Smooth muscle cell (in vitro differentiated cells): ENCODE results near the gene ME3. TPM values are rescaled to one million over a fixed set of nuclear protein-coding genes. Genes with fewer than 3 reads are reported as not detected.

Source experiments
- DNase-seq: peaks from one replicate; lab custom pipeline; 2025; ENCODE audit not compliant: unreplicated experiment; lab: John Stamatoyannopoulos, UW
- H2AFZ ChIP-seq: fragments of 200-600 bp; sonication (generic); 2 replicates; pipeline ENCODE4 v1.6.0; 2016; ENCODE audit warnings: antibody characterized with exemption, low read depth, mild to moderate bottlenecking
- H3F3A ChIP-seq: fragments of 200-600 bp; sonication (generic); 2 replicates; pipeline ENCODE4 v1.6.0; 2017; ENCODE audit warnings: antibody characterized with exemption, low read depth
- H3K27ac ChIP-seq: fragments of 200-600 bp; sonication (generic); 2 replicates; pipeline ENCODE4 v1.5.1; 2016; ENCODE audit warnings: low read depth, mild to moderate bottlenecking
- H3K27me3 ChIP-seq: fragments of 200-600 bp; sonication (generic); 2 replicates; pipeline ENCODE4 v1.6.1; 2016; ENCODE audit warnings: low read depth, mild to moderate bottlenecking
- H3K36me3 ChIP-seq: fragments of 200-600 bp; sonication (generic); 2 replicates; pipeline ENCODE4 v1.5.1; 2016; ENCODE audit warnings: low read depth
- H3K4me1 ChIP-seq: fragments of 200-600 bp; sonication (generic); 2 replicates; pipeline ENCODE4 v1.5.1; 2016; ENCODE audit warnings: low read depth
- H3K4me2 ChIP-seq: fragments of 200-600 bp; sonication (generic); 2 replicates; pipeline ENCODE4 v1.6.0; 2016; ENCODE audit warnings: mild to moderate bottlenecking
- H3K4me3 ChIP-seq: fragments of 200-600 bp; sonication (generic); 2 replicates; pipeline ENCODE4 v1.5.1; 2016; ENCODE audit warnings: mild to moderate bottlenecking
- H3K79me2 ChIP-seq: fragments of 200-600 bp; sonication (generic); 2 replicates; pipeline ENCODE4 v1.6.0; 2016; ENCODE audit warnings: low read depth, mild to moderate bottlenecking
- H3K9ac ChIP-seq: fragments of 200-600 bp; sonication (generic); 2 replicates; pipeline ENCODE4 v1.6.0; 2016; ENCODE audit warnings: low read depth
- H3K9me3 ChIP-seq: fragments of 200-600 bp; sonication (generic); replicated peaks from 2 replicates; pipeline ENCODE4 v1.5.1; 2016; ENCODE audit warnings: low read depth
- H4K20me1 ChIP-seq: fragments of 200-600 bp; sonication (generic); 2 replicates; pipeline ENCODE4 v1.6.0; 2016; ENCODE audit warnings: low read depth
- CTCF ChIP-seq: fragments of 200-600 bp; sonication (generic); IDR thresholded peaks from 2 replicates; pipeline ENCODE4 v1.5.1; 2017; ENCODE audit warnings: borderline replicate concordance, mild to moderate bottlenecking, antibody characterized with exemption; ENCODE audit not compliant: insufficient read depth, poor library complexity, severe bottlenecking
- WGBS: methylation state at CpG from one replicate; pipeline ENCODE4 v1.1.7; 2016; ENCODE audit warnings: low lambda C conversion rate; 5-methylcytosine and 5-hydroxymethylcytosine counted together
- polyA plus RNA-seq: library from polyadenylated mRNA; unstranded; fragments of >200 nt; fragmentation: Nextera tagmentation; extraction: Ambion mirVana; gene quantifications from 2 replicates; pipeline ENCODE4 v1.2.1, GENCODE V29; 2016
- total RNA-seq: library from RNA; depleted of rRNA; stranded (reverse); fragments of >200 nt; gene quantifications from 2 replicates; pipeline ENCODE4 v1.2.3, GENCODE V29; 2014

The ME3 gene
- total and polyA plus RNA-seq, 2 experiments from 2014 or later, result 4.2 to 8.4 TPM

DNA sequence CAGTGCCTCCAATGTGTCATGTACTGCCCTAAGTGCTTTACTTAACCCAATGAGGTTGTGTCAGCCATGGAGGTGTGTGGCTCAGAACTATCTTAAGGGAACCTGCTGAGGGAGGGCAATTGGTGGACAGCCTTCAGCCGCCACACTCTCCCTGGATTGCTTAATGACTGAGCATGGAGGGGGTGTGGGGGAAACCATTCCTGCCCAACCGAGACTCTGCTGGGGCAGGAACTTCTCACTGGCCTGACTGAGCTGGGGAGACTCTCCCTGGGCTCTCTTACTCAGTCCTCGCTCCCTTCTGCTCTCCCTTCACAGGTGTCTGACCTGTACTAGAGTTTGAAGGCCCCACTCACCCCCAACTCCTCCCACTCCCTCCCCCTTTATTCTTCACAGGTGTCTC lies 183.0 kb downstream of the ME3 start:
- Histone ChIP-seq H3K36me3 (no peaks in the 10 kb centered on the region), H2AFZ (no peak overlapping the region), H3K9me3 (no peaks in the 10 kb centered on the region), H3K79me2 (no peaks in the 10 kb centered on the region), H3K9ac (no peak overlapping the region), H3F3A (no peaks in the 10 kb centered on the region), H3K4me3 (no peak overlapping the region), H3K27me3 (no peaks in the 10 kb centered on the region), H3K27ac (no peak overlapping the region), H3K4me2 (no peak overlapping the region), H3K4me1 (no peaks in the 10 kb centered on the region), H4K20me1 (no peaks in the 10 kb centered on the region)
- 85% methylated on average over 3 of the region's 3 CpGs for WGBS
- DNase-seq, result no peak
- TF ChIP-seq CTCF, result no peak

DNA sequence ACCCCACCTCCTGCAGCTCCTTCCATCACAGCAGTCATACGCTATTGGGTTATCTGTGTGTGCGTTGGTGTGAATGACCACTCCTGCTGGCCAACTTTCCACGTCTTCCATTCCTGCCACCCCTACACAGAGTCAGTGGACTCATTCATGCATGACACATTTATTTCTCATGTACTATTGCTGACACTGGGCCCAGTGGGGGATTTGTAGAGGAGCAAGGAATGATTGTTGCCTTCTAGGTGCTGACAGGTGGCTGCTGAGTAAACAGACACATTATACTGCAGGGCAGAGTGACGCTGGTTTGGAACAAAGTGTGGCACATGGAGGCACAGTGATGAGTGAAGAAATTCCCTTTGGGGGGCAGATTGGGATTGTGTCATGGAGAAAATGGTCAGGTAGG lies 183.9 kb downstream of the ME3 start:
- no peak overlapping the region for H3K9ac ChIP-seq
- H3K27me3 ChIP-seq, result no peaks in the 10 kb centered on the region
- H3K79me2 ChIP-seq, result no peaks in the 10 kb centered on the region
- no peaks in the 10 kb centered on the region for H3F3A ChIP-seq
- H3K9me3 ChIP-seq, result no peaks in the 10 kb centered on the region
- no peak overlapping the region for H3K4me2 ChIP-seq
- H3K4me3 ChIP-seq, result no peak overlapping the region
- no peaks in the 10 kb centered on the region for H4K20me1 ChIP-seq
- TF ChIP-seq CTCF, result no peak
- H3K27ac ChIP-seq, result no peak overlapping the region
- H3K4me1 ChIP-seq, result no peaks in the 10 kb centered on the region
- no peak overlapping the region for H2AFZ ChIP-seq
- no peak for DNase-seq
- no peaks in the 10 kb centered on the region for H3K36me3 ChIP-seq
- 89% methylated on average over 4 of the region's 4 CpGs for WGBS

DNA sequence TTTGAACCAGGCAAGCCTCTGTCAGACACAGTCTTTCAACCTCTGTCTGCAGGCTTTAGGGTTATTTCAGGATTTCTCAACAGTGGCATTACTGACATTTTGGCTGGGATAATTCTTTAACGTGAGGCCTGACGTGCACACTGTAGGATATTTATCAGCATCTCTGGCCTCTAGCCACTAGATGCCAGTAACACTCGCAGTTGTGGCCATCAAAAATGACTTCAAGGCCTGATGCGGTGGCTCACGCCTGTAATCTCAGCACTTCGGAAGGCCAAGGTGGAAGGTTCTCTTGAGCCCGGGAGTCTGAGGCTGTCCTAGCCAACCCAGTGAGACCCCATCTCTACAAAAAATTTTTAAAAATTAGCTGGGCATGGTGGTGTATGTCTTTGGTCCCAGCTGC lies 184.7 kb downstream of the ME3 start:
- no peaks in the 10 kb centered on the region for H3K4me1 ChIP-seq
- H3K4me2 ChIP-seq, result no peak overlapping the region
- no peak overlapping the region for H3K9ac ChIP-seq
- TF ChIP-seq CTCF, result no peak
- no peak overlapping the region for H3K27ac ChIP-seq
- no peak overlapping the region for H3K4me3 ChIP-seq
- no peaks in the 10 kb centered on the region for H3K27me3 ChIP-seq
- no peaks in the 10 kb centered on the region for H3K79me2 ChIP-seq
- H4K20me1 ChIP-seq, result no peaks in the 10 kb centered on the region
- H2AFZ ChIP-seq, result no peak overlapping the region
- H3K9me3 ChIP-seq, result no peaks in the 10 kb centered on the region
- WGBS, result 88% methylated on average over 7 of the region's 7 CpGs
- H3F3A ChIP-seq, result no peaks in the 10 kb centered on the region
- no peak for DNase-seq
- H3K36me3 ChIP-seq, result no peaks in the 10 kb centered on the region

- 36% methylated on average over 5 of the region's 5 CpGs for WGBS
- TF ChIP-seq CTCF, result no peak
- no peak overlapping the region for H3K4me2 ChIP-seq
- H3K79me2 ChIP-seq, result no peaks in the 10 kb centered on the region
- no peaks in the 10 kb centered on the region for H3F3A ChIP-seq
- H3K9me3 ChIP-seq, result no peaks in the 10 kb centered on the region
- DNase-seq, result no peak
- H4K20me1 ChIP-seq, result no peaks in the 10 kb centered on the region
- no peak overlapping the region for H3K9ac ChIP-seq
- H2AFZ ChIP-seq, result no peak overlapping the region
- no peak overlapping the region for H3K27ac ChIP-seq
- no peaks in the 10 kb centered on the region for H3K27me3 ChIP-seq
- H3K36me3 ChIP-seq, result no peaks in the 10 kb centered on the region
- H3K4me1 ChIP-seq, result no peaks in the 10 kb centered on the region
- no peak overlapping the region for H3K4me3 ChIP-seq
Observed at GRCh38 chr11:86486261-86487030, 186.0 kb downstream of the ME3 start.
